GM19328 (cell line): ENCODE data around the gene ZNF579.

Source experiments
- ATAC-seq: cut with Tn5 transposase; IDR thresholded peaks from one replicate; pipeline ENCODE4 v1.9.1; 2021; ENCODE audit warnings: mild to moderate bottlenecking, moderate library complexity; ENCODE audit not compliant: unreplicated experiment

Gene ZNF579, protein sequence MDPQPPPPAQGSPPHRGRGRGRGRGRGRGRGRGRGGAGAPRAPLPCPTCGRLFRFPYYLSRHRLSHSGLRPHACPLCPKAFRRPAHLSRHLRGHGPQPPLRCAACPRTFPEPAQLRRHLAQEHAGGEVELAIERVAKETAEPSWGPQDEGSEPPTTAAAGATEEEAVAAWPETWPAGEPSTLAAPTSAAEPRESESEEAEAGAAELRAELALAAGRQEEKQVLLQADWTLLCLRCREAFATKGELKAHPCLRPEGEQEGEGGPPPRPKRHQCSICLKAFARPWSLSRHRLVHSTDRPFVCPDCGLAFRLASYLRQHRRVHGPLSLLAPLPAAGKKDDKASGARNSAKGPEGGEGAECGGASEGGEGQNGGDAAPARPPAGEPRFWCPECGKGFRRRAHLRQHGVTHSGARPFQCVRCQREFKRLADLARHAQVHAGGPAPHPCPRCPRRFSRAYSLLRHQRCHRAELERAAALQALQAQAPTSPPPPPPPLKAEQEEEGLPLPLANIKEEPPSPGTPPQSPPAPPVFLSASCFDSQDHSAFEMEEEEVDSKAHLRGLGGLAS

DNA sequence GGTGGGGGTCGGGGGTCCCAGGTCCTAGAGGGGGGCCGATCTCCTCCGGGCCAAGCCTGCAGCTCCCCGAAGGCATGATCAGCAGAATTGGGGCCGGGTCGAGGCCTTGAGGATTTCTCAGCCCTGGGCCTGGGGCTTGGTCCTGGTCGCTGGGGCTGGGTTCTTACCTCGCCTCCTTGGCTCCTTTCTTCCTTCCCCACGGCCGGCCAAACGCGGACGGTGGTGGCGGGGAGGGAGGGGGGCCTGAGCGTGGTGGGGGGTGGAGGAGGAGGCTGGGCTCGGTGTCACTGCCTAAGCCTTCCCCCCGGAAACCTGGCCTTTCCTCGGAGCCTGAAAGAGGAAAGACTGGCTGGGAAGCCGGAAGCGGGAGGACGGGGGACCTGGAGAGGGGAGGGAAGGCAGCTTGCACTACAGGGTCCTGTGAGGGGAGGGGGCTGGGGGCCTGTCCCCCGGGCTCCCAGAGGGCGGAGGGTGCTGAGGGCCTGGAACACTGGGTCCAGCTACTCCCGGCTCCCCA lies at the start of gene ZNF579:
TSS of gene ZNF579 (minus strand) at position 221 of the 517 bp plus-strand sequence. CDS start 1,209 bp downstream, outside the sequence.
- ATAC-seq, result no peak

DNA sequence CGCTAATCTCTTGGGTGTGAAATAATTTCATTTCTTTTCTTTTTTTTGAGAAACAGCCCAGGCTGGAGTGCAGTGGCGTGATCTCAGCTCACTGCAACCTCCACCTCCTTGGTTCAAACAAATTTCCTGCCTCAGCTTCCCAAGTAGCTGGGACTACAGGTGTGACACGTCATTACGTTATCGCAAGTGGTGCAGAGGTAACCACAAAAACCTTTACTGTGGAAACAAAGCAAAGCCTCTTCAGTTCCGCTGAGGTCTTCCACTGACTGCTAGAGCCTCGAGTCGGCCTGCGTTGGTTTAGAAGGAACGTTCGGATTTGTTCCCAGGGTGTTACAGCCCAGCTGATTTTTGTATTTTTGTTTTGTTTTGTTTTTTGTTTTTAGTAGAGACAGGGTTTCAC lies 45.7 kb upstream of the ZNF579 start:
- ATAC-seq, result no peak

DNA sequence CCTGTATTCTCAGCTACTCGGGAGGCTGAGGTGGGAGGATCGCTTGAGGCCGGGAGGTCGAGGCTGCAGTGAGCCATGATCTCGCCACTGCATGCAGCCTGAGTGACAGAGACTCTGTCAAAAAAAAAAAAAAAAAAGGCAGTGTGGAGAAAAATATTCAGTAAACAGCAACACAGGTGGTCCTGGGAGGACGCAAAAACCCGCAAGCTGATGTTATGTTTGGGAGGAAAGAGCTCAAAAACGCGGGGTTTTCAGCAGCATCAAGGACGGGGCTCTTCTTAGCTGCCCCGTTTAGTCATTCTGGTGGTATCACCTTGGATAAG lies 44.3 kb upstream of the ZNF579 start:
- no peak for ATAC-seq

DNA sequence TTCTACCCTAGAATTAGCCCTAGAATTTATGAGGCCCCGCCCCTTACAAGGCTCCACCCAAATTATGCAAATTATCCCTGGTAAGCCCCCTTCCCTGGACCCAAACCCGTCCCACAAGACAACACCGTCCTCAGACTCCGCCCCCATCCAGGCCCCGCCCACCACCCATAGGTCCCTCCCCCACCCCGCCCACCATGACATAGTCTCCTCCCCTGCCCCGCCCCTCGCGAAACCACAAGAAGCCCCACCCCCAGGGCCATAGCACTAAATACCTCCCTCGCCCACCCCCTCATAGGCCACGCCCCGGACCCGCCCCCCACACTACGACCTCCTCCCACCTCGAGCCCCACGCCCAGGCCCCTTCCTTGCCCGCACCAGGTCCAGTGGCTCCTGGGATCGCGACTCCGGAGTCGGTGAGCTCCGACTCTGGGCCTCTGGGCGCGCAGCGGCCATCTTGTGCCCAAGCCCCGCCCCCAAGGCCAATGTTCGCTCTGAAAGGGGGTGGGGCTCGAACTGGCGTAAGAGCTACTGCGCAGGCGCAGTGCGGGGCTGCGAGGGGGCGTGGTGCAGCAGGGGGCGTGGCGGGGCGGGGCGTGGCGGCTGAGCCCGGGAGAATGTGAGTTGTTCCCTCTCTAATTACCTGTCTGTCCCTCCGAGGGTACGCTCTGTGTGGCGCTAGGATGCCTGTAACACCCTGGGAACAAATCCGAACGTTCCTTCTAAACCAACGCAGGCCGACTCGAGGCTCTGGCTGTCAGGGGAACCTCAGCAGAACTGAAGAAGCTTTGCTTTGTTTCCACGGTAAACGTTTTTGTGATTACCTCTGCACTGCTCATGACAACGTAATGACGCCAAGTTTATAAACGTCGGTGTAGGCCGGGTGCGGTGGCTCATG lies 43.7 kb upstream of the ZNF579 start, which contains the start of gene ZNF784:
TSS of gene ZNF784 (minus strand) at position 458 of the 895 bp plus-strand sequence. CDS start at position 453, 5 bp downstream.
- peak; percentile 51 for ATAC-seq

GRCh38 chr19:55623561-55623960 lies 42.9 kb upstream of the ZNF579 start:
- no peak for ATAC-seq

DNA sequence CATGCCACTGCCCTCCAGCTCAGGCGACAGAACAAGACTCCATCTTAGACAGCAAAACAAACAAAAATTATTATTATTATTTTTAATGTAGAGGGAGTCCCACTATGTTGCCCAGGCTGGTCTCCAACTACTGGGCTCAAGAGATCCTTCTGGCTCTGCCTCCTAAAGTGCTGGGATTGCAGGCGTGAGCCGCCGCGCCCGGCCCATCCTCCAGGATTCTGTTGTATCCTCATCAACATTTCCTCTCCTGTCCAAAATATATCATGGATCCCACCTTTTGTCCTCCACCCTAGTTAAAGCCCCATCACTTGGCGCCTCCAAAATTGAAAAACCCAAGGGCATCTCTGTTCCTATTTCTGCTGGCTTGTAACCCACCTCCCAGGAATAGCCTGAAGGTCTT lies 42.5 kb upstream of the ZNF579 start:
- no peak for ATAC-seq

- ATAC-seq, result no peak
These were observed 41.8 kb upstream of the ZNF579 start for GRCh38 chr19:55622242-55622969.

GRCh38 chr19:55621673-55622231 lies 41.1 kb upstream of the ZNF579 start:
- no peak for ATAC-seq

DNA sequence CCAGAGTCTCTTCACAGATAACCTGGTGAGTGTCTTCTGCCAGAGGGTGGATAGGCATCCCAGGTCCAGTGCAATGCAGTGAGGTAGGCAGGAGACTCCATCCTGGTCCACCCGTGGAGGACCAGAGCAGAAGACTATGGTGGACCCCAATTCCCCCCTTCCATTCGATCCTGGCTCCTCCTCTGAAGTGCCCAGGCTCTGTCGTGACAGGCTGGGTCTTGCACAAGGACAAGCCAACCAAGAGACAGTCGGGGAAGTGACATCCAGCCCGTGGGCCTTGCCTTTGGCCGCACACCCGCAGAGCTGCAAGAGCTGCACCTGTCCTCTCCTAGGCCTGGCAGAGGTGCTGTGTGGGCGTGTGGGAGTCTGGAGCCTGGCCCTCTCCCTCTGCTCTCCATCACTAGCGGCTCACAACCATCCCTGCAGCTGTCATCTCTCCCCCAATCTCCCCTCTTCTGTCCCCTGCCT lies 40.6 kb upstream of the ZNF579 start:
- ATAC-seq, result no peak

DNA sequence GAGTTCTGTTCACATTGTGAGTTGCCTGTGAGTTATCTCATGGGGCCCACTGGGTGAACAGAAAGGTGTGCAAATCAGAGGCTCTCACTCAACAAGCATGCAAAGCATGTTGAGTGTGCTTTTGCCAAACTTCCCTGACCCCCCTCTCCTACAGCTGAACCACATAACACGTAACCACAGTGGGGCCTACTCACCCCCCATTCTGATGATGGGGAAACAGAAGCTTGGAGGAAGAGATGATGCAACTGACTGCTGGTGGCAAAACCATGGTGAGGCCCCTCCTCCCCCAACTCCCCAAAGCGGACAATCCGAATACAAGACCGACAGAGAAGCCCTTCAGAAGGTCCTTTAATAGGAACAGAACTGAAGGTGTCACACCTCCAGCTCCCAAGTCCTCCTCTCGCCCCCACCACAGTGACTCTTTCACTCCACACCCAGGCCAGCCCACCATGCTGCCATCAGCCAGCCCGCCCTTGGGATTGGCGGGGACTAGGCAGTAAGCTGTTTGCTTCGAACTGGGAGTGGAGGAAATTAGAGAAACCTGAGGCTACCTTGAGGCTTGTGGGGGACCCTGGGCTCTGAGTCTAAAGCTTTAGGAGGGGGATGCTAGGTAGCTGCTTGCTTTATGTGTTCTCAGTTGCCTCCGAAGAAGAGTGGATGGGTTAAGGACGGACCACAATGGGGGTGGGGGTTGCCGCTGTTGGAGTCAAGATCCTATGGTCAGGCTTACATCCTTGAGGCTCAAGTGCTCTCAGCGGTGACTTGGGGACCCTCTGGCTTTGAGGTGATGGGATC lies 40.0 kb upstream of the ZNF579 start:
- no peak for ATAC-seq

- no peak for ATAC-seq
These were observed 38.6 kb upstream of the ZNF579 start for GRCh38 chr19:55619286-55619685.

DNA sequence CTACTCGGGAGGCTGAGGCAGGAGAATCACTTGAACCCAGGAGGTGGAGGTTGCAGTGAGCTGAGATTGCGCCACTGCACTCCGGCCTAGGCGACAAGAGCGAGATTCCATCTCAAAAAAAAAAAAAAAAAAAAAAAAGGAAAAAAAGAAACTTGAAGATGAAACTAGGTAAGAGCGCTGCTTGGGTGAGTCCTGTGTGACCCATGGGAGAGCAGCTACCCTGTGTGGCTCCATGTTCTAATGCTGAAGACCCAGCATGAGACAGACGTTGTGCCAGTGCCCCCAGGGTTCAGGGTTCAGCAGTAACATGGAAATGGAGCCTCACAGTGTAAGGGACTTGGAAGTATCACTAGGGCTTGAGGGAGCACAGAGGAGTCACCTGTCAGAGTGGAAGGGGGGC lies 37.8 kb upstream of the ZNF579 start:
- no peak for ATAC-seq

GRCh38 chr19:55617426-55617825 lies 36.8 kb upstream of the ZNF579 start:
- ATAC-seq, result no peak

DNA sequence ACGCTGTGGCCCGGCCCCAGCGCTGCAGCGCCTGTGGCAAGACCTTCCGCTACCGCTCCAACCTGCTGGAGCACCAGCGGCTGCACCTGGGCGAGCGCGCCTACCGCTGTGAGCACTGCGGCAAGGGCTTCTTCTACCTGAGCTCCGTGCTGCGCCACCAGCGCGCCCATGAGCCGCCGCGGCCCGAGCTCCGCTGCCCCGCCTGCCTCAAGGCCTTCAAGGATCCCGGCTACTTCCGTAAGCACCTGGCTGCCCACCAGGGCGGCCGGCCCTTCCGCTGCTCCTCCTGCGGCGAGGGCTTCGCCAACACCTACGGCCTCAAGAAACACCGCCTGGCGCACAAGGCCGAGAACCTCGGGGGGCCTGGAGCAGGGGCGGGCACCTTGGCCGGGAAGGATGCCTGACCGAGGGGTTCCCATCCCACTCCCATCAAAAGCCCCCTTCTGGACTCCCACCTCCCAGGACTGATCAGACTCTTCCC lies 35.8 kb upstream of the ZNF579 start:
- no peak for ATAC-seq

- ATAC-seq, result no peak
These were observed 35.1 kb upstream of the ZNF579 start for GRCh38 chr19:55615543-55616394.

DNA sequence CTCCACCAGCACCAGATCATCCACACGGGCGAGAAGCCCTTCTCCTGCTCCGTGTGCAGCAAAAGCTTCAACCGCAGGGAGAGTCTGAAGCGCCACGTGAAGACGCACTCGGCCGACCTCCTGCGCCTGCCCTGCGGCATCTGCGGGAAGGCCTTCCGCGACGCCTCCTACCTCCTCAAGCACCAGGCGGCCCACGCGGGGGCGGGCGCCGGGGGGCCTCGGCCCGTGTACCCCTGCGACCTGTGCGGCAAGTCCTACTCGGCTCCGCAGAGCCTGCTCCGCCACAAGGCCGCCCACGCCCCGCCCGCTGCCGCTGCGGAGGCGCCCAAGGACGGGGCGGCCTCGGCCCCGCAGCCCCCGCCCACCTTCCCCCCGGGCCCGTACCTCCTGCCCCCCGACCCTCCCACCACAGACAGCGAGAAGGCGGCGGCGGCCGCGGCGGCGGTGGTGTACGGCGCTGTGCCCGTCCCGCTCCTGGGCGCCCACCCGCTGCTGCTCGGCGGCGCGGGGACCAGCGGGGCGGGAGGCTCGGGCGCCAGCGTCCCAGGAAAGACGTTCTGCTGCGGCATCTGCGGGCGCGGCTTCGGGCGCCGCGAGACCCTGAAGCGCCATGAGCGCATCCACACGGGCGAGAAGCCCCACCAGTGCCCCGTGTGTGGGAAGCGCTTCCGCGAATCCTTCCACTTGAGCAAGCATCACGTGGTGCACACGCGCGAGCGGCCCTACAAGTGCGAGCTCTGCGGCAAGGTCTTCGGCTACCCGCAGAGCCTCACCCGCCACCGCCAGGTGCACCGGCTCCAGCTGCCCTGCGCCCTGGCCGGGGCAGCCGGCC lies 34.3 kb upstream of the ZNF579 start:
- no peak for ATAC-seq

DNA sequence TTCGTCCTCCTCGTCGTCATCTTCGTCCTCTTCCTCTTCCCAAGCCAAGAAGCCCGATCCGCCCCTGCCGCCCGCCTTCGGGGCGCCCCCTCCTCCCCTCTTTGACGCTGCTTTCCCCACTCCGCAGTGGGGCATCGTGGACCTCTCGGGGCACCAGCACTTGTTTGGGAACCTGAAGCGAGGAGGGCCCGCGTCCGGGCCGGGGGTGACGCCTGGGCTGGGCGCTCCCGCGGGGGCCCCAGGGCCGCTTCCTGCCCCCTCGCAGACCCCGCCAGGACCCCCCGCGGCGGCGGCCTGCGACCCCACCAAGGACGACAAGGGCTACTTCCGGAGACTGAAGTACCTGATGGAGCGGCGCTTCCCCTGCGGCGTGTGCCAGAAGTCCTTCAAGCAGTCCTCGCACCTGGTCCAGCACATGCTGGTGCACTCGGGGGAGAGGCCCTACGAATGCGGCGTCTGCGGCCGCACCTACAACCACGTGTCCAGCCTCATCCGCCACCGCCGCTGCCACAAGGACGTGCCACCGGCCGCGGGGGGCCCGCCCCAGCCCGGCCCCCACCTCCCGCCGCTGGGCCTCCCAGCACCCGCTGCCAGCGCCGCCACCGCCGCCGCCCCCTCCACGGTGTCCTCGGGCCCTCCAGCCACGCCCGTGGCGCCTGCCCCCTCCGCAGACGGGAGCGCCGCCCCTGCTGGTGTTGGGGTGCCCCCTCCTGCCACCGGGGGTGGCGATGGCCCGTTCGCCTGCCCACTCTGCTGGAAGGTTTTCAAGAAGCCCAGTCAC lies 33.5 kb upstream of the ZNF579 start:
- ATAC-seq, result no peak
